Activated naive CD8-positive, alpha-beta T cell treated with anti-CD3 and anti-CD28 coated beads, Interleukin-2, amount 10 ng/mL, durations not matched to agents 7 days and 5 days (primary cell): ENCODE data around the gene ABCA5. TPM values are rescaled to one million over a fixed set of nuclear protein-coding genes. Genes with fewer than 3 reads are reported as not detected.
"Not testable (repeated sequence)": the region's sequence is repeated elsewhere in the genome, so short reads cannot be mapped to it uniquely, and the experiment has no call there.

Experiments used
- ATAC-seq: fragments of 150-1000 bp; cut with Tn5 transposase; one replicate; pipeline ENCODE4 v1.10.0; 2021; ENCODE audit warnings: low read depth, moderate library complexity
- POLR2A ChIA-PET: fragments of 350-600 bp; sonication (Branson Sonifier 250); formaldehyde crosslinking; loops from one replicate; lab custom pipeline; 2021; ENCODE audit warnings: antibody characterized with exemption; lab: Charles Lee
- DNase-seq: peaks from one replicate; pipeline ENCODE4 v3.0.0; 2021
- H3K27ac Mint-ChIP-seq: one replicate; pipeline ENCODE4 v1.8.0; 2022; ENCODE audit warnings: mild to moderate bottlenecking, mixed read lengths
- H3K27me3 Mint-ChIP-seq: one replicate; pipeline ENCODE4 v1.8.0; 2022; ENCODE audit warnings: mild to moderate bottlenecking, moderate library complexity, mixed read lengths
- H3K36me3 Mint-ChIP-seq: one replicate; pipeline ENCODE4 v1.8.0; 2021; ENCODE audit warnings: mild to moderate bottlenecking, mixed read lengths
- H3K4me1 Mint-ChIP-seq: one replicate; pipeline ENCODE4 v1.8.0; 2021; ENCODE audit warnings: mixed read lengths
- H3K4me3 Mint-ChIP-seq: one replicate; pipeline ENCODE4 v1.8.0; 2022; ENCODE audit warnings: mild to moderate bottlenecking, moderate library complexity, mixed read lengths
- H3K9me3 Mint-ChIP-seq: one replicate; pipeline ENCODE4 v1.8.0; 2021; ENCODE audit warnings: mixed read lengths
- total RNA-seq, 2 experiments: library from RNA; stranded (reverse); gene quantifications; one replicate each; pipeline ENCODE4 v1.2.3, GENCODE V29; 2021

The ABCA5 gene
- total RNA-seq, 2 experiments from 2014 or later: 22.6 to 26.7 TPM

DNA sequence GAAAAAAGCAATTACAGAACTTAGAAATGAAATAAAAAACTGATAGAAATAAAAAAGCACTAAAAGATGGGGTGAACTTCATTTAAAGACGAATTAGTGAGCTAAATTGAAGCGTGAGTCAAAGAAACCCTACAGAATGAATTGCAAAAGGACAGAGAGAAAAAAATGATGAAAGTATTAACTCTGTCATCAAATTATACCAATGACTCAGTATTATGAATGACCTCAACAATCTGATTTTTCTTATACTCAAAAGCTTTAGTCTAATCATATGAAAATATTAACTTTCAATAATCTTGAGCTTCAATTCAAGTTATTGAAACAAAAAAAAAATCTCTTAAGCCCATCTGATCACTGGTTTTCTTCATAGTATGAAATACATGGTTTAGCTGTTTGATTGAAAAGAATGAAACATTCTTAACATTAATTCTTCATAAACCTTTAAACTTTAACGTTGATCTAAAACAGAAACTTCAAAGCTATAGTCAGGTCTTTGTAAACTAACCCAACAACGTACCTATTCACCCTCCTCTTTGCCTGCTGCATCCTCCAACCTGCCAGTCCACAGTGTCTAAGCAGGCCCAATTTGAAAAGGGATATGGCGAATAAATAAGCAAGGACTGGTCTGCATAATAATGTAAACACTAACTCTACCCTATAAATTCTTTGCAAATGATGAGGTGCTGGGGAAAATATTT is 6.6 kb downstream of the ABCA5 start:
- no peak for DNase-seq
- POLR2A ChIA-PET: no interaction called here
- H3K36me3 Mint-ChIP-seq: peaks cover 10% of the 10 kb centered on the region
- H3K27me3 Mint-ChIP-seq: peaks cover under 1% of the 10 kb centered on the region
- ATAC-seq: no peak
- H3K4me1 Mint-ChIP-seq: no peaks in the 10 kb centered on the region
- H3K9me3 Mint-ChIP-seq: no peaks in the 10 kb centered on the region
- H3K4me3 Mint-ChIP-seq: no peak overlapping the region
- no peak overlapping the region for H3K27ac Mint-ChIP-seq

DNA sequence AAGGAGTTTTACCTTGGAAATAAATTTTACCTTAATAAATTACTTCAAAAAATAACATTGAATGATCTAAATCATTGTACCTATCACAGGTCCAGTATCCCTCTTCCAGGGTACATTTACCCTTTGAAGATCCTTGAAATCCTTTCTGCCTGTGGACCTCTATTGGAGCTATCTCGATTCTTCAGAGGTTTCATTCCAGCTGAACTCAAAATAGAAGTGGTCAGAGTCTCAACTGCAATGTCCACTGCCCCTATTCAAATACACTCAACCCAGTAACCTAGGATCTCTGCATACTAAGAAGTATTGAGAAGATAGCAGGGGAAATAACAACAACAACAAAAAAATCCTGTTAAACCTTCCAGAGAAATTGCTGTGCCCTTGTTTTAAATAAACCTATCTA is 9.3 kb downstream of the ABCA5 start:
- peaks cover 7% of the 10 kb centered on the region for H3K36me3 Mint-ChIP-seq
- no peaks in the 10 kb centered on the region for H3K4me1 Mint-ChIP-seq
- DNase-seq: no peak
- H3K9me3 Mint-ChIP-seq: no peaks in the 10 kb centered on the region
- H3K27ac Mint-ChIP-seq: no peak overlapping the region
- H3K4me3 Mint-ChIP-seq: no peak overlapping the region
- no peaks in the 10 kb centered on the region for H3K27me3 Mint-ChIP-seq
- POLR2A ChIA-PET: no interaction called here
- ATAC-seq: no peak

DNA sequence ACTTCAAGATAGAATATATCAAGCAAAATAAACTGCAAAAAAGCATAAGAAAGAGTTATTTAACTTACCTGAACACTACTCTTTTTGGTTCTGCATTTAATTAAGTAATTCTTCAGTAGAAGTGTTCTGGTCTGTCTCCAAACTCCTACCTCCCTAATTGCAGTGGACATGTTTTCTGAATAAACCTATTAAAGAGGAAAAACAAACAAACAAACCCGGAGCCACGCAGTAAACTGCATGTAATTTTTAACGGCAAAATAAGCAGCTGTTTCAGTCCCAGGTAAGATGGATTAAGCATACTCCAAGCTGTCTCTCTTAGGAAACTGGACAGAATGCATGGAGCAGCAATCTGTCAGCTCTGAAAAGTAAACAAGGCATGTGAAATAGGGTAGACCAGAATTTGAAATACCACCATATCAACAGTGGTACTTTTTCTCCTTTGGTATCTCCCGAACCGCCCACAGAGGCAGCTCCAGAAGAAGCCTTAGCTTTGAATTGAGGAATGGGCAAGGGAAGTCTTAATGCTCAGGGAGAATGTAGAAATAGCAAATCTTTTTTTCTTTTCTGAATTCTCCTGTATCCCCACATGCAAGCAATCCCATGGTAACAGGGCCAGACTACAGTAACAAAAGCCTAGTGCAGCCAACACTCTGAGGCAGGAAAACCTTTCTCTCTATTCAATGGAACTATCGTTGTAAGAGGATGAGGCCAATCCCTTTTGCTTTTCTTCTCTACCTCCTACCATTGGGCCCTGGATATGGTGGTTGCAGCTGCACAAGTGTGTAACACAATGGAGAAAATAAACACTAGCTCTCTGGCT is 12.5 kb downstream of the ABCA5 start:
- POLR2A ChIA-PET: no interaction called here
- Mint-ChIP-seq H3K36me3 (peaks cover 3% of the 10 kb centered on the region), H3K27me3 (no peaks in the 10 kb centered on the region), H3K27ac (no peak overlapping the region), H3K4me3 (no peak overlapping the region), H3K9me3 (no peaks in the 10 kb centered on the region), H3K4me1 (no peaks in the 10 kb centered on the region)
- ATAC-seq: no peak
- DNase-seq: no peak

DNA sequence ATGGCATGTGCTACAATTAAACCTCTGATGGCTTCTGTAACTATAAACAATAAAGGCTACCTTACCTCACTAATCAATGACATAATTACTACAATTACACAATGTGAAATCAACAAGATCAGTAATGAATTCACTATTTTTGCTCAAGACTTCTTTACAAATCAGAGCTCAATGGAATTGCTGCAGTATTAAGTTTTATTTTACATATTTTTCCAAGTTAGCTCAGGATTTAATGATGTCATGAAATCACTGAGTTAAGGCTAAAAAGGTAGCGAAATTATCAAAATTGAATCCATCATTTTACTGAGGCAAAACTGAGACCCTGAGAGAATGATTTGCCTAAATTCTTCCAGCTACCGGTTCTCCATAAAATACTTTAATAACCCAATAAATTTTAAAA is 21.8 kb downstream of the ABCA5 start:
- ATAC-seq (no peak), DNase-seq (no peak)
- H3K27me3 Mint-ChIP-seq: no peaks in the 10 kb centered on the region
- no peak overlapping the region for H3K27ac Mint-ChIP-seq
- H3K4me1 Mint-ChIP-seq: no peaks in the 10 kb centered on the region
- peaks cover 1% of the 10 kb centered on the region for H3K36me3 Mint-ChIP-seq
- H3K4me3 Mint-ChIP-seq: no peak overlapping the region
- POLR2A ChIA-PET: interaction anchor here (0.6 kb wide), 1 partner anchor 10 kb away, joined by 3 read pairs; no protein-coding TSS in a partner anchor
- H3K9me3 Mint-ChIP-seq: no peaks in the 10 kb centered on the region

DNA sequence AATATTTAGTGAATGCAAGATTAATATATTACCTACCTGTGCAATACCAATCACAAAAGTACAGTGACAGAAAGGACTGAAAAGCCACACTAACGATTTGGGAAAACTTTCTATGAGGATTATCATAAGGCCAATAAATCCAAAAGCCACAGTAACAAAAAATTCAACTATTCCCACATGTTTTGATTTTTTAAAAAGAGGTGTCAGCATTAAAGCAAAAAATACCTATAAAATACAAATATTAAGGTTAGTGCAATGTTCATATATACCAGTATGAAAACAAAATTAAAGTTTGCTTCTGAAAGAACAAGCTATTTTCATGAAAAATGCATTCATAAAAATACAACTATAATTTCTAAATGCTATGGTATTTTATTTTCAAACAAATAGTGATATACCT is 24.3 kb downstream of the ABCA5 start:
- DNase-seq (no peak), ATAC-seq (no peak)
- Mint-ChIP-seq H3K4me1 (no peaks in the 10 kb centered on the region), H3K27me3 (no peaks in the 10 kb centered on the region), H3K27ac (no peak overlapping the region), H3K4me3 (no peak overlapping the region), H3K9me3 (no peaks in the 10 kb centered on the region), H3K36me3 (peaks cover 7% of the 10 kb centered on the region)
- POLR2A ChIA-PET: no interaction called here

DNA sequence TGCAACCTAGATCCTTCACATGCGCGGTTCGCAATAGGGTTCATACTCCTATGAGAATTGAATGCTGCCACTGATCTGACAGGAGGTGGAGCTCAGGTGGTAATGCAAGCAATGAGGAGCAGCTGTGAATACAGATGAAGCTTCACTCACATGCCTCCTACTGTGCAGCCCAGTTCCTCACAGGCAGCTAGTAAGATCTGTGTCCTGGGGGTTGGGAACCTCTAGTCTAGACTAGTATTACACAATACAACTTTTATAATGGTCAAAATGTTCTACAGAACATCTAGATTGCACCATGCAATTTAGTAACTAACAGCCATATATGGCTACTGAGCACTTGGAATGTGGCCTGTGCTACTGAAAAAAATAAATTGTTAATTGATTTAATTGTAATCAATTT is 26.7 kb downstream of the ABCA5 start:
- no peak overlapping the region for H3K27ac Mint-ChIP-seq
- no peak overlapping the region for H3K4me3 Mint-ChIP-seq
- DNase-seq (no peak), ATAC-seq (no peak)
- POLR2A ChIA-PET: no interaction called here
- no peaks in the 10 kb centered on the region for H3K4me1 Mint-ChIP-seq
- H3K27me3 Mint-ChIP-seq: no peaks in the 10 kb centered on the region
- H3K36me3 Mint-ChIP-seq: peaks cover 9% of the 10 kb centered on the region
- no peaks in the 10 kb centered on the region for H3K9me3 Mint-ChIP-seq

DNA sequence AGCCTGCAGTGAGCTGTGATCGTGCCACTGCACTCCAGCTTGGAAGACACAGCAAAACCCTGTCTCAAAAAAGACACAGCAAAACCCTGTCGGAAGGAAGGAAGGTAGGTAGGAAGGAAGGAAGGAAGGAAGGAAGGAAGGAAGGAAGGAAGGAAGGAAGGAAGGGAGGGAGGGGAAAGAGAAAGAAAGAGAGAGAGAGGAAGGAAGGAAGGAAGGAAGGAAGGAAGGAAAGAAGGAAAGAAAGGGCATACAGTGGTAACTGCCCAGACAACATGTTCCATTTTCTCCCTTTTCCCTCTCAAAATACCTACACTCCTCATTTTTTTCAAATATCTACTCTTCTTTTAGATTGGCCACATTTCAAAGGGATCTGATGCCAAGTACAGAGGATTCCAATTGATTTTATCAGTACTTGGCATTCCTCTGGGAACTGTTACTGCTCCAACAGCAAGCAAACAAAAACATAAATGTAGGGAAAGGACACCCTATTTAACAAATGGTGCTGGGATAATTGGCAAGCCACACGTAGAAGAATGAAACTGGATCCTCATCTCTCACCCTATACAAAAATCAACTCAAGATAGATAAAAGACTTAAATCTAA is 28.7 kb downstream of the ABCA5 start:
- H3K36me3 Mint-ChIP-seq: peaks cover 15% of the 10 kb centered on the region
- H3K27ac Mint-ChIP-seq, H3K9me3 Mint-ChIP-seq, H3K27me3 Mint-ChIP-seq, DNase-seq, H3K4me3 Mint-ChIP-seq, ATAC-seq, POLR2A ChIA-PET, H3K4me1 Mint-ChIP-seq: not testable (repeated sequence)

DNA sequence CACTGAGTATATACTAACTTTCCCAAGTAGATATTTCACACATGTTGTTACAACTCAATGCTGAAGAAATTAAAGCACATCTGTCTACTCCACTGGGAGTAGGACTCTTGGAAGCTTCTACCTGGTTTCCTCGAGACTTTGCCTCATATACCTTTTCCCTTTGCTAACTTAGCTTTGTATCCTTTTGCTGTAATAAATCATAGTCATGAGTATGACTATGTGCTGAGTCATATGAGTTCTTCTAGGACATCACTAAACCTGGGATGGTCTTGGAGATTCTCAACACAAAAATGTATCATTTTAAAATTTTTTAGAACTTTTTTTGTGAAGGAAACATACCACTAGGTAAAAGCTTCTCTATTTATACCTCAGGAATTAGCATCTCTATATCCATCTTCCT is 39.8 kb downstream of the ABCA5 start:
- Mint-ChIP-seq H3K27ac (no peak overlapping the region), H3K4me3 (no peak overlapping the region), H3K9me3 (no peaks in the 10 kb centered on the region), H3K36me3 (peaks cover 15% of the 10 kb centered on the region), H3K27me3 (no peaks in the 10 kb centered on the region), H3K4me1 (no peaks in the 10 kb centered on the region)
- POLR2A ChIA-PET: no interaction called here
- no peak for ATAC-seq
- DNase-seq: no peak

DNA sequence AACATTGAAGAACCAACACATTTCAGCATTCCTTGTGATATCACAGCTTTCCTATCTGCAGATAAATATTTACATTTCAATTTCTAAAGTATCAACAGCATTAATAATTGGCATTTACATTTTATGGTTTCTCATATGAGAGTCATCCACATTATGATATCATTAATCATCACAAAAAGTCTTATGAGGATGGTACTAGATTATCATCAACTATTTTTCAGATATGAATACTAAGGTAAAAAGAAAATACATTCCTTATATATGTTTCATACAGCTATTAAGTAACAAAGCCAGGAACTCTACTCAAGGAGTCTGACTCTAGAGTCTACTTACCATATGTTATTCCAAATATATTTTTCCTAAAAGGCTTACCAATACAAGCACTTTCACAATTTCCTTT is 40.7 kb downstream of the ABCA5 start:
- H3K36me3 Mint-ChIP-seq: peaks cover 16% of the 10 kb centered on the region
- H3K27me3 Mint-ChIP-seq: no peaks in the 10 kb centered on the region
- no peak for DNase-seq
- no peaks in the 10 kb centered on the region for H3K4me1 Mint-ChIP-seq
- H3K27ac Mint-ChIP-seq: no peak overlapping the region
- no peak overlapping the region for H3K4me3 Mint-ChIP-seq
- ATAC-seq: no peak
- POLR2A ChIA-PET: no interaction called here
- no peaks in the 10 kb centered on the region for H3K9me3 Mint-ChIP-seq

DNA sequence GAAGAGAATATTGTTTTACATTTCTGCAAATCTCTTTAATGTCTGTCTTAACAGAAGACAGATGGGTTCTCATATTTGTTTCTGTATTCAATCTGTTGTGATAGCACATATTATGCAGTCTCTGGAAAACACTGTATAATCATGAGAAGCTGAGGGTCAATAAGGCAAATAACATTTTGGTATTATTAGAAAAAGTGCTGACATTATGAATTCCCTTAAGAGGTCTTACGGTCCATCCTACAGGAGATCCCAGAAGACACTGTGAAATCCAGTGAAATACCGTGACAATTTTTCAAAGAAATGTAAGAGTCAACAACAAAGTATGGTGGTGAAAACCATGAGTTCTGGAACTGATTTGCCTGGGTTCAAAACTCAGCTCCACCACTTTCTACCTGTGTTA is 42.3 kb downstream of the ABCA5 start:
- no peak for ATAC-seq
- peaks cover 1% of the 10 kb centered on the region for H3K9me3 Mint-ChIP-seq
- no peaks in the 10 kb centered on the region for H3K27me3 Mint-ChIP-seq

DNA sequence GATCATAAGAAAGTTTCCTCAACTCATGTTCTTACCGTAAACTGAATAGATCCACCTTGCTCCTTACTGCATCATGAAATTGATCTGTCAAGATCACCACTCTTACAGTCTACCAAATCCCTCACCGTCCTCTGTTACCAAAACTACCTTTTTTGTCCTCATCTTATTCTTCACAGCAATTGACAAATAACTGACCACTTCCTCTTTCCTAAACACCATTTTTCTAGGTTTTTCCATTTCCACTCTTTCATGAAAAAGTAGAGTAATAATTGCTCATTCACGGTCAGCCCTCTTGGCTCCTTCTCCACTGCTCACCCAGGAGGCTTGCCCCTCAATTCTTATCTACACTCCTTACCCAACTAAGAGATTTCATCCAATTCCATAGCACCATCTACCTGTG is 44.9 kb downstream of the ABCA5 start:
- POLR2A ChIA-PET: no interaction called here
- Mint-ChIP-seq H3K4me1 (no peaks in the 10 kb centered on the region), H3K27ac (no peak overlapping the region), H3K27me3 (no peaks in the 10 kb centered on the region), H3K4me3 (no peak overlapping the region), H3K9me3 (peaks cover 1% of the 10 kb centered on the region), H3K36me3 (peaks cover 15% of the 10 kb centered on the region)
- no peak for ATAC-seq
- DNase-seq: no peak

More for the DNA sequence above, 42.3 kb downstream of the ABCA5 start:
- Mint-ChIP-seq H3K4me3 (no peak overlapping the region), H3K27ac (no peak overlapping the region), H3K4me1 (no peaks in the 10 kb centered on the region), H3K36me3 (peaks cover 18% of the 10 kb centered on the region)
- DNase-seq: no peak
- POLR2A ChIA-PET: no interaction called here

DNA sequence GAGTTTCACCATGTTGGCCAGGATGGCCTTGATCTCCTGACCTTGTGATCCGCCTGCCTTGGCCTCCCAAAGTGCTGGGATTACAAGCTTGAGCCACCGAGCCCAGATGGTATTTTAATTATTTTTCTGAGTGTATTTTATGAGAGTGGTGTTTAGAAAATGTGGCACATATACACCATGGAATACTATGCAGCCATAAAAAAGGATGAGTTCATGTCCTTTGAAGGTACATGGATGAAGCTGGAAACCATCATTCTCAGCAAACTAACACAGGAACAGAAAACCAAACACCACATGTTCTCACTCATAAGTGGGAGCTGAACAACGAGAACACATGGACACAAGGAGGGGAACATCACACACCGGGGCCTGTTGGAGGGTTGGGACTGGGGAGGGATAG is 50.7 kb downstream of the ABCA5 start:
- H3K27ac Mint-ChIP-seq, H3K9me3 Mint-ChIP-seq, H3K4me1 Mint-ChIP-seq, DNase-seq, H3K4me3 Mint-ChIP-seq, H3K36me3 Mint-ChIP-seq, H3K27me3 Mint-ChIP-seq, POLR2A ChIA-PET, ATAC-seq: not testable (repeated sequence)

DNA sequence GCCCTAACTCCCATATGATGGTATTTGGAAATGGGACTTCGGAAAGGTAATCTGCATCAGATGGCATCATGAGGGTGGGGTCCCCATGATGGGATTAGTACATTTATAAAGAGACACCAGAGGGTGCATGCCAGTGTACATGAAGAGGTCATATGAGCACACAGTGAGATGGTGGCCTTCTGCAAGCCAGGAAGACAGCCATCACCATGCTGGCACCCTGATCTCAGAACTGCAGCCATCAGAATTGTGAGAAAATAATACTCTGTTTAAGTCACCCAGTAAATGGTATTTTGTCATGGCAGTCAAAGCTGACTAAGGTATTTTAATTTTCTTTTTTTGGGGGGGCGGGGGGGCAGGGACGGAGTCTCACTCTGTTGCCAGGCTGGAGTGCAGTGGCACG is 51.2 kb downstream of the ABCA5 start:
- no peaks in the 10 kb centered on the region for H3K27me3 Mint-ChIP-seq
- no peak overlapping the region for H3K27ac Mint-ChIP-seq
- H3K36me3 Mint-ChIP-seq: peaks cover 8% of the 10 kb centered on the region
- H3K9me3 Mint-ChIP-seq: peaks cover 1% of the 10 kb centered on the region
- H3K4me3 Mint-ChIP-seq: no peak overlapping the region
- H3K4me1 Mint-ChIP-seq: no peaks in the 10 kb centered on the region
- POLR2A ChIA-PET: no interaction called here
- no peak for ATAC-seq
- DNase-seq: no peak

DNA sequence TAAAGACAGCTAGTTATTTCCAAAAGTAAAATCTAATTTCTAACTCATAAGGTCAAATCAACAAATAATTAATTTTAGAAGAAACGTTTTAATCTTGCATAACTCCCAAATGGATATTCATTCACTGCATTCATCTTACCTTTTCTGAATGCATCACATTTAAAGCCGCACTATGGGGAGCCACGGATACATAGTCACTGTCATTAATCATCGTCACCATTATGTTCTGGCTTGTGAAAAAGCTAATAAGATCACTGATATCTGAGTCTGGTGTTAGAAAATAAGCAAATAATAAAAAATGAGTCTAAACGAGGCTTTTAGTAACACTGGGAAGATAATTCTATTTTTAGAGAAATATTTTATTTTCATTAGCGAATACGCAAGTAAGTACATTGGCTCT is 55.9 kb downstream of the ABCA5 start:
- H3K4me3 Mint-ChIP-seq: no peak overlapping the region
- peaks cover 3% of the 10 kb centered on the region for H3K36me3 Mint-ChIP-seq
- no peaks in the 10 kb centered on the region for H3K9me3 Mint-ChIP-seq
- ATAC-seq: no peak
- peaks cover 2% of the 10 kb centered on the region for H3K4me1 Mint-ChIP-seq
- no peaks in the 10 kb centered on the region for H3K27me3 Mint-ChIP-seq
- H3K27ac Mint-ChIP-seq: no peak overlapping the region
- DNase-seq: no peak
- POLR2A ChIA-PET: no interaction called here
